Stimulated activated CD4-positive, alpha-beta T cell treated with anti-CD3 and anti-CD28 coated beads, Interleukin-15, amount 100 ng/mL, for 24 hours (primary cell): ENCODE results near the gene ATP13A3.

Source experiments
- DNase-seq: peaks from one replicate; pipeline ENCODE4 v3.0.0-alpha.2; 2020

Gene ATP13A3

DNA sequence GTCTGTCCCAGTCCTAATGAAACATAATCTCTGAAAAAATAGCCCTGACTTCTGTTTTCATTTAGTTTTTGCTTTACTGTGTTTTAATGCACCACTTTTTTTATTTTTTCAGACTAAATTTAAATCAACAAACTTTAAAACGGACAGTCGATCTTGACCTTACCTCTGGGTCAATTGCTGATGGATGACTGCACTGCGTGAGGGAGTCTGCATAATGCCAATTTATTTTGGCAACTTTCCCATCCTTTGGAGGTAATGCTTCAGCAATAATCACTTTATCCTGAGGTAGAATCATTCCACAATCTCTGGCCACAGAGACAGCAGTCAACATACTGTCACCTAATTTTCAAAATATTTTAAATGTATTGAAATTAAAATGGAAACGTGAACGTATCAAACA, 55.2 kb downstream of the ATP13A3 start:
- DNase-seq: no peak

DNA sequence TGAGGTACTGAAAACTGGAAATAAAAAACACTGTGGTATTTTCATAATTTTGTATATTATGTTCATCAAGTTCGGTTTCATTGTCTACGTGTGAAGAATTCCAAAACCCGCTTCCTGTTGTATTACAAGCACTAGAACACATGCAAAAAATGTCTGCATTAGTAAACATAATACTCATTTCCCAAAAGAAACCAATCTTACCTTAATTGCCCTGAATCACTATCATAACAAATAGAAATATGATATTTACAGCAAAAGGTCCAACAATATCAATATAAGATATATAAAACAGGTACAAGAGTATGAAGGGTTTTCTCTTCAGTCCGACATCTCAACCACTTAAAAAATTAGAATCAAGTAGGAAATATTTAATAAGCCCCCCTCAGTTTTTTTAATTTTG, 61.4 kb downstream of the ATP13A3 start:
- no peak for DNase-seq

DNA sequence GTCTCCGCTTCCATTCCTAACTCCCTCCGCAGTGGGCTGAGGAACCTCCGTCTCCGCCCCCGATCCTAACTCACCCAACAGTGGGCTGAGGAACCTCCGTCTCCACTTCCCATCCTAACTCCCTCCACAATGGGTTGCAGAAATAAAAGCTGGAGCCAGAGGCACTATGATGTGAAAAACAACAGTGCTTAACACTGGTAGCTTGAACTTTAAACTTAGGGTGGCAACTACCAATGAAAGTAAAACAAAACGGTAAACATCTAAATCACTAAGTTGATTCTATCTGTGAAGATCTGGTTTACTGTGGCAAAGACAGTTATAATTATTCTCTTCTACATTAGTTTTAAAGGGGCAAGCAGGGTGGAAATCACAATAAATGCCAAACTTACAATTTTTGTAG, 61.8 kb downstream of the ATP13A3 start:
- no peak for DNase-seq

DNA sequence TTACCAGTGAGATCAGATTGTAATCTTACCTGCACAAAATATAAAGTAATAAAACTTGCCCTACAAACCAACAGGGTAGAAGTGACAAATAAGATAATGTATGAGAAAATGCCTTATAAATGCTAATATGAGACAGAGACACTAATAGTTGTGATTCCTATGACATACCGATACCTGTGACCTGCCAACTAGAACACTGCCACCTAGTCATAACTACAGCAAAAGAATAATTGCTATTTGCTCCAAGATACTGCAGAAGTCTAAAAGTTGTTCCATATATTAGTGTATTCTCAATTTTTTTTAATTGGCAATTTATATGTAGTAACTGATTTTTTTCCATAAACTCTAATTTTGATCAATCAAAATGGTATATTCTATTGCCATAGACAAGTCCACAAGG, 62.4 kb downstream of the ATP13A3 start:
- DNase-seq: no peak

DNA sequence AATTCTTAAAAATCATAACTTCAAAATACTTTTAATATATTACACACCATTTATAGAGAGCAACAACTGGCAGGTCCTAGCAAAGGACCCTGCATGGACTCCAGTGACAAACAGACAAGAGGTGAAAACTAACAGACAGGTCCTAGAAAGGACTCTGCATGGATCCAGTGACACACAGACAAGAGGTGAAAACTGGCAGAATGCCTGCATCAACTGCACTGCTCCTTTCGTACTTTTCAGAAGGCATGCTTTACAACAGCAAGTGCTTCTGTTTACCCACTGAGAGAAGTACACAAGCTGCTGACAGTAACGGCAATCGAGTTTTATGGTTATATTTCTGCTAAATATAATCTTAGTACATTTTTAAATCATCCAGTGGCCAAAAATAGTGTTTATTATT, 63.5 kb downstream of the ATP13A3 start:
- DNase-seq: no peak

DNA sequence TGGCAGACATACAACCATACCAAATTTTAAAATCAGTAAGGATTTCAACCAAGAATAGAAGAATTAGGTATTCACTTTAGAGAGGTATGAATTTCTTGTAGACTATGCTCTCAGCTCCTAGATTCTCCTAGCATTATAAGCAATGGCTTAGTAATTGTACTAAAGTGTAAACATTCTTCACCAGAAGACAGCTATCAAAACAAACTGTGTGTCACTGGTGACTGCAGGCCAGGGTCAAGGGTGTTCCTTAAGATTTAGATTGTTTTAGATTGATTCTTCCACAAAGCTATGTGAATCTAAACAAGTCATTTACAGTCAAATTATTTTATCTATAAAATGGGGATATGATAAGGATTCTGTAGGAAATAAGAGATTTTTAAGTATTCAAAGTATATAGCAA, 64.6 kb downstream of the ATP13A3 start:
- DNase-seq: no peak

DNA sequence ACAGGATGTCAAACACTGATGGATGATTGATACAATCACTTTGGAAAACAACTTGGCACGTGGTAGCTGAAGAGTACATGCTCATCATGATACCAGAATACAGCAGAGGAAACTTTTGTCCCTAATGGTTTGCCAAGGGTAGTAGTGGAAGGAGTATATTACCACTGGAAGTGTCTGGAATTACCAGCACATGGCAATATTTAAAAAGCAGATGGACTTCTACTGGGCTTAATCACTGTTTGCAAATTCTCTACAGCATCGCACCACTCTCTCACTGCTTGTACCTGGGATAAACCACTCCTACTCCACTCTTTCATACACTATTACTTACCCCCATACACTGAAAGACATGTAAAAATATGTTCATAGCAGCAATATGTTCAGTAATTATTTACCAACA, 68.1 kb downstream of the ATP13A3 start:
- DNase-seq: no peak

DNA sequence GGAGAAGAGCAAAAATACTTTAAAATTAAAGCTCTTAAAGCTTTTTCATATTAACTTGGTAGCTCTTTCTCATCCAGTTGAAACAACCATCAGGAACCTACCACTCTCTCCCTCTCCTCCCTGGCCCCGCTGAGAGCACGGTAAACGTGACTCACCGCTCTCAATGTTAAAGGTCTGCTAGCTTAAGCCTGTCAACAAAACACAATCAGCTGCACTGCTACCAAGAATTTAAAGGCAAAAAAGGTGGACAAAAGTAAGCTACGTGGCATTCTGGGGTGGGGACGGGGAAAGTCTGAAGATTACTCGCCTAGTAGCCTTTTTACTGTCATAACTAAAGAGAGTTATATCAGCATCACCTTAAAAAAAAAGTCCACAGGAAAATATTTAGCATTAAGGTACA, 79.4 kb downstream of the ATP13A3 start:
- peak; percentile 16 for DNase-seq

DNA sequence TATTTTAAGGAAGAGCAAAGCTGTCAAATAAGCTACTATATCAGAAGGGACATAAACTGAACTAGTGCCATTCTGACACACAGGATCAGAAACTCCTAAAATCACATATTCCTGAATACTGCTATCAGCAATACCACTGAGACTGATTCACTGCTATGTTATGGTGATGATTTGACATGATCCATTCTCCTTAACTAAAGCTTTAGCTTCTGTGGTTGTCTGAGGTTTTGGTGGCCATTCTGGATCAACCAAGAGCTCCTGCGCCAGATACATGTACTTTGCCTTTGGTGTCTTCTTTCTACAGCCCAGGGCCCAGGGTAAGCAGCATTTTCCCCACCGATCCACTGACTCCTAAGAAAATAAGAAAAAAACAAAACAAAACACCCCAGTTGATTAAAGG, 81.0 kb downstream of the ATP13A3 start:
- no peak for DNase-seq

DNA sequence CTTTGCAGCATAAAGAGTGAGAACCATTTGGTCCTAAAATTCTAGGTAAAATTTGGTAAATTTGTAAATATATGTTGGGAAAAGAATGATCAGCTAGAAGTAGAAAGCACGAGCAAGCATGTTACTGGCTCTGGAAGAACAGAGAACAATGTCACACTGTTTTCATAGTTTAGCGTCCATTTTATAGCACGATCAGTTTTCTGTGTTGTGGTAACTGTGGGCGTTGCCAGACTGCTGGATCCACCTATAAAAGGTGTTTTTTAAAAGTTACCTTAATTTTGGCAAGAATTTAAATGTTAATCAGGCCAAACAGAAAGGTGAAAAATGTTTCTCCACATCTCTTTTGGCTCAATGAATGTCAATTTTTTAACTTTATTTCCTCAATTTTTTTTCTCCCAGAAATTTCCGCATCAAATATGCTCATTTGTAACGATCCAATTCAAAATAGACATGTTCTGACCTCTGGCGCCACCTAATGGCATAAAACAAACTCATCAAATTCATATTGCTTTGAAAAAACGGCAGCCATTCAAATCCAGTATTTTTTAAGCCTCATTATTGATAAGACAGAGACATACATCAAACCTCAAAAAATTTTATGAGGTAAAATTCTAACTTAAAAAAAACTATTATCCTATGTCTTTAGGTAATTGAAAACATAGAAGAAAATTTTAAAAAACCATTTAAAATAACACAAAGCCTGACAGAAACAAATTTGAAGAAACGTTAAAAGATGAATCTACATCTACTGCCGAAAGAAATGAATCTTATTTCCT, 82.2 kb downstream of the ATP13A3 start:
- DNase-seq: peak; percentile 39

DNA sequence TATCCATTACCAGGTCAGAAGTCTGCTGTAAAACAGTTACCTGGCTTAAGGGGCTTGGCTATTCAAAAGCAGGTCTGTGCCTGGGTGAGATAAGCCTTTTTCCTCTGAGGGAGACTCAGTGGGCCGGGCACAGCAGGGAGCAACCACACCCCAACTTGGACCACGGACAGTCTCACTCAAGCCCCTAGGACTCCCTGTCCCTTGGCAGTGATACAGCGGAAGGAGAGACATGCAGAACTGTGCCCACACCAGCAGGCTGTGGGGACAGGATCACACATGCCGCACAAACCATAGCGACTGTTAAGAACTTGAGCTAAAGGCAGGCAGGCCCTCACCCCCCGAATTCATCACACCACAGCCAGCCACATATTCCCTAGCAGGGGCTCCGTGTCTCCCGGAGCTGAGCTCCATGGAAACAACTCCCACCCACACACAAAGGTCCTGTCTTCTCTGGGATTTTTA, 84.9 kb downstream of the ATP13A3 start:
- no peak for DNase-seq

DNA sequence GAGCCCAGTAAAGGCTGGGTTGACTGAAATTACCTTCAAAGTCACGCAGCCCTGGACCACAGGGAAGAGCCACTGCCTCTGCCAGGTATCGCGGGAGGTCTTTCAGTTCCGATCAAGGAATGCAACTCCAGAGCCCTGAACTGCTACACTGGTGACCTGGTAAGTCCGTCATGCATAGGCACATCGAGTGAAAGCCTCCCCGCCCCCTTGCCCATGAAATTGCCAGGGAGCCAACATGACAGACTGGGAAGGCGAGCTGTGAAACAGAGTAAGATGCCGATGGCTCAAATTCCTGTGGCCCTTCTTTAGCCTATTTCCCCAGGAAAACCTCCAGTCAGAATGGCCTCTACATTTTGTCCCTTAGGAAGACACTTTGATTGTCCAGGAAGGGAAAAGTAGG, 85.5 kb downstream of the ATP13A3 start:
- no peak for DNase-seq

DNA sequence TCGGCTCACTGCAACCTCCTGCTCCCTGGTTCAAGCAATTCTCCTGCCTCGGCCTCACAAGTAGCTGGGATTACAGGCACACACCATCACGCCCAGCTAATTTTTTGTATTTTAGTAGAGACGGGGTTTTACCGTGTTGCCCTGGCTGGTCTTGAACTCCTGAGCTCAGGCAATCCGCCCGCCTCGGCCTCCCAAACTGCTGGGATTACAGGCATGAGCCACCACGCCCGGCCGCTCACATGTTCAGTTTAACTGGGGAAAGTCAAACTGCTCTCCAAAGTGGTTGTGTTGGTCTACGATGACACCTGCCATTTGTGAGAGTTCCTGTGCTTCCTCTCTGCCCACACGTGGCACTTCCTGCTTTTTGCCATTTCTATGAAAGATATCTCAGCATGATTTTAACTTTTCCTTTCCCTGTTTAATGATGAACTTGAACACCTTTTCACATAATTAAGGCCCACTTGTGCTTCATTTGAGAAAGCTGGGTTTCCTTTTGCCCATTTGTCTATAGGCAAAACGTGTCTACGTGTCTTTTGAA, 86.9 kb downstream of the ATP13A3 start:
- no peak for DNase-seq

DNA sequence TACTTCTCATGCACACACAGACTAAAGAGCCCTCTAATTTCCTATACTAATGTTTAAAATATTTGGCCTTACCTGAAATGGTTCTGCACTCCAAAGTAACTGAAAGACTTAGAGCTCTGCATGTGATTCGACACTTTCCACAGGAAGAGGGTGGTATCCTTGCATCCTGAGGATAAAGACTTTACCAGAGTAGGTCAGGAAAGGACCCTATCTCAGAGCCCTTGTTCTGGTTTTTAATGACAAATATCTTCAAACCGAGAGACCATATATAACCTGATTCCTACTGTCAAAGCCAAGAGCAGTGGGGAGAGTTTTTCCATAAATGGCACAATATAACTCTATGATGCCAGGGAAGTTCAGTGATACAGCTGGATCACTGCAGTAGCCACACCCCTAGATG, 87.6 kb downstream of the ATP13A3 start, which contains the start of gene GP5:
GP5 (minus strand) TSS at position 101 of the 400 bp plus-strand sequence. CDS start 984 bp downstream, outside the sequence.
- no peak for DNase-seq

DNA sequence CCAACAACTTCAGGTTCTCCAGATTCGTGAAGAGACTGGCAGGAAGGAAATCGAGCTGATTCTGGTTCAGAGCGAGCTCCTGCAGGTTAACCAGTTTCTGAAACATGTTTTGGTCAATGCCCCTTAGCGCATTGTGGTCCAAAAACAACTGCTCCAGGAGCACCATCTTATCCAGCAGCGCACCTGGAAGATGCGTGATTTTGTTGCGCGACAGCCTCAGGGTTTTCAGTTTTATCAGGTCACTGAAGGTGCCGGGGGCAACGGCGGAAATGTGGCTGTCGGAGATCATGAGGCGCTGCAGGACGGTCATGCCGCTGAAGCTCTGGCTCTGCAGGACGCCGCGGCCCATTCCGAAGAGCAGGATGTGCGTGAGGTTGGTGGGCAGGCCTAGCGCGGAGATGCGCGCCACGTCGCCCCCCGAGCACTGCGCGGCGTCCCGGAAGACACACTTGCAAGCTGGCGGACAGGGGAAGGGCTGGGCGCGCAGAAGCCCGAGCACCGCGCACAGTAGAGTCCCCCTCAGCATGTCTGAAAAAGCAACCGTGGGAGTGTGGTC, 89.0 kb downstream of the ATP13A3 start:
- peak; percentile 46 for DNase-seq

DNA sequence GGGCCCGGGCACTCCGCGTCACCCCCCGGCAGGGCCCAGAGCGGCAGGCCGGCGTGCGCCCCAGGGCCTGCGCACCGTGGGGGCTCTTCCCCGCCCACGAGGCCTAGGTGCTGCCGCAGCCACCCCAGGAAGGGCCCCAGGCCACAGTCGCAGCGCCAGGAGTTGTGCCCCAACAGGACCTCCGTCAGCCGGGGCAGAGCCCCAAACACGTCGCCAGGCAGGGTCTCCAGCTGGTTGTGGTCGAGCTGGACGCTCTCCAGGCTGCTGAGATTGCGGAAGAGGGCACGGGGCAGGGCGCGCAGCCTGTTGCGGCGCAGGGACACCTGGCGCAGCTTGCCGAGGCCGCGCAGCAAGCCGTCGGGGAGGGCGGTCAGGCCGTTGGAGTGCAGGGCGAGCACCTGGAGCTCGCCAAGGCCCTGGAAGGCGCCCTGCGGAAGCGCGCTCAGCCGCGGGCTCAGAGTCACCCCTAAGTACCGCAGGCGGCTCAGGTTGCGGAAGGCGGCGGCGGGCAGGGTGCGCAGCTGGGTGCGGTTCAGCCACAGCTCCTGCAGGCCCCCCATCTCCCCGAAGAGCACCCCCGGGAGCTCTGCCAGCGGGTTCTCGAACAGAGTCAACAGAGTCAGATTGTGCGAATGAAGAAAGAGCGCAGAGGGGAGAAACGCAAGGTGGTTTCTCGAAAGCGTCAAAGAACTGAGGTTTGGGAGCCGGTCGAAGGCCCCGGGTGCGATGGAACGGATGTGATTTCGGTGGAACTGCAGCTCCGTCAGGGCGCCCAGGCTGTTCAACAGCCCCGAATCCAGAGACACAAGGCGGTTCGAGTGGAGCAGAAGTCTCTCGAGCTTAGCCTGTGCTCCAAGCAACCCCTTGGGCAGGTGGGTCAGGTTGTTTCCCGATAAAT, 89.7 kb downstream of the ATP13A3 start:
- peak; percentile 55 for DNase-seq

DNA sequence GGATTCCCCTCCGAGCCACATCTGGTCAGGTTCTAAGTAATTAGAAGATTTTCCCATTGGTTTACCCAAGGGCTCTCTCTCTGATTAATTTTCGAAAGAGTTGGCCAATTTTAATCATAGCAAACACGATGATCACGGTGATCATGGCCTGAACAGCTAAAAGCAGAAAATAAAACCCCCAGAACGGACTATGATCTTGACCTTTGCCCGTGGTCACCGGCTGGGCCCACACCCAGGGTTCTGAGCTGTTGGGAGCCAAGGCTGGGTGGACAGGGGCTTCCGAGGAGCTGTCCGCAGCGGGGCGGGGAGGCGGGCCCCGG, 90.3 kb downstream of the ATP13A3 start:
- DNase-seq: no peak

DNA sequence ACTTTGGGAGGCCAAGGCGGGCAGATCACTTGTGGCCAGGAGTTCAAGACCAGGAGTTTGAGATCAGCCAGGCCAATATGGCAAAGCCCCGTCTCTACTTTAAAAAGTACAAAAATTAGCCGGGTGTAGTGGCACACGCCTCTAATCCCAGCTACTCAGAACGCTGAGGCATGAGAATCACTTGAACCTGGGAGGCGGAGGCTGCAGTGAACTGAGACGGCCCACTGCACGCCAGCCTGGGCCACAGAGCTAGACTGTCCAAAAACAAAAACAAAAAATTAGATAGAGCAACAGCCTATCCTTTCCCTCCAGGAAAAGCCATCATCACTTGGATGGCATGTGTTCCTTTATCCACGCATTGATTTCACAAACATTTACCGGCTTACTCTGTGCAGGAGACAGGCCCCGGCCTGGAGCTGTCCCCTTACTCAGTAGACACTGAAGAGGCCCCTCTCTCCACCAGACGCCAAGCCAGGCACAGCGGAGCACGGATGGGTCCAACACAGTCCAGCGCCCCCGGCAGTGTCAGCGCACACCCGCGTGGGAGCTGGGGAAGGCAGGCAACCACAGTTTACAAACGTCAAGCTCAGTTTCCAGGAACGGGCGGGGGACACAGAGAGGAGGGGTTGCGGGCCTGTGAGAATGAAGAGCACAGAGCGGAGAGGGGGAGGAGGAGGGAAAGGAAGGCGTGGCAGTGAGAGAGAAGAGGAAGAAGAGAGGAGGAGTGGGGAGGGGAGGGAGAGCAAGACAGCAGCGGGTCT, 90.8 kb downstream of the ATP13A3 start:
- DNase-seq: peak; percentile 74

DNA sequence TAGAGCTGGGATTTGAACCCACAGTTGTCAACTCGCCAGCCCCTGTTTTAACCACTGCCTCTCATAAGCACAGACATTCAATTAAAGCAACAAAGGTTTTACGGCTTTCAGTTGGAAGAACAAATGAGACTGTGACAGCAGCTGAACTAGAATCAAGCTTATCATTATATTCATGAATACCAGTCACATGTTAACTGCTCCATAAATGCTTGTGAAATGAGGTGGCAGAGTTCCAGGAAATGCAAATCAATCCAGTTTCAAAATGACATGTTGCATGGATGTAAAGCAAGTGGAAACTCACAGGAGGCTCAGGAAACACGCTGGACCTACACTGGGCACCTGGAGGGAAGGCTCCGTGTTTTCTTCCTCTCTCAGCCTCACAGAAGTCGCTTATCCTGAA, 91.6 kb downstream of the ATP13A3 start:
- DNase-seq: no peak

DNA sequence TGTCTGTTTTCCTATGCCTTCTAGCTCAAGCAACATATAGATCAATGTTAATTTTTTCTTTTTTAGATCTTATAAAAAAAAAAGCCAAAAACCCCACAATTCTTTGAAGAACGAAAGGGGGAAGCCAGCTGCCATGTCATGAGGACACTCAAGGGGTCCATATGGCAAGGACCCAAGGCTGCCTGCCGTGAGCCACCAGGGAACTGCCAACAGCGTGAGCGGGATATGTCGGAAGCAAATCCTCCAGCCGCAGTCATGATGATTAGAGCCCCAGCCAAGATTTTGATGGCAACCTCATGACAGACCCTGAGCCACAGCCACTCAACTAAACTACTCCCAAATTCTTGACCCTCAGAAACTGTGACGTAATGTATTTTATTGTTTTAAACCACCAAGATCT, 94.2 kb downstream of the ATP13A3 start:
- DNase-seq: no peak

DNA sequence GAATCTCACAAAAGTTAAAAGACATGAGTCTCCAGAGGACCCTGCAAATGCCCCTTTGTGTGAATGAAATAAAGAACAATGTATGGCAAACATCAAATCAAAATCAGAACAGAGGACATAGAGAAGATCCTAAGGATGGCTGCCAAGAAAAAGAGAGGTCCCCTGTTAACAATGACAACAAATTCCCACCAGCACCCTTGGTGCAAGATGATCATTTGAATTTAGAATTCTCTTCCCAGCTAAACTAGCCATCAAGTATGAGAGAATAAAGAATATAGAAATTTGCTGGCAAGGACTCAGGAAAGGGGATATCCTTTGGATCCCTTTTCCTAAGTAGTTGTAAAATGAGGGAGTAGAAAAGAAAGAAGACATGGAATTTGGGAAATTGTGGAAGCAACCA, 96.0 kb downstream of the ATP13A3 start:
- DNase-seq: no peak

DNA sequence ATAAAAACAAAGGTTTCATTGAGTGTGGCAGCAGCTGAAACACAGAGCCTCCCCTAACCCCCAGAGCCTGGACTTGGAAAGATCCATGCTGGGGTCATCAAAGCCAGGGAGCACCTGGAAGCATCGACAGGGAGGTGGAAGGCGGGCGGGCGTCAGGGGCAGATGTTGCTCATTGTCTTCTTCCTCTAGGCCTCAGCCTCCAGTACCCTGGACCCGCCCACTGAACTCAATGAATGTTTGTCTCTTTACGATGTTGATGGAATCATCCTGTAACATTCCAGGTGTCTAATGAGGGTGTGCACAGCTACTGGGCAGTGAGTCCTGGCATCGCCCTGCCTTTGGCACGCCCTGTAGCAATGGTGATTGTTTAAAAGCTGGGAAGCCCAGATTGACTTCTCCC, 97.5 kb downstream of the ATP13A3 start:
- no peak for DNase-seq

DNA sequence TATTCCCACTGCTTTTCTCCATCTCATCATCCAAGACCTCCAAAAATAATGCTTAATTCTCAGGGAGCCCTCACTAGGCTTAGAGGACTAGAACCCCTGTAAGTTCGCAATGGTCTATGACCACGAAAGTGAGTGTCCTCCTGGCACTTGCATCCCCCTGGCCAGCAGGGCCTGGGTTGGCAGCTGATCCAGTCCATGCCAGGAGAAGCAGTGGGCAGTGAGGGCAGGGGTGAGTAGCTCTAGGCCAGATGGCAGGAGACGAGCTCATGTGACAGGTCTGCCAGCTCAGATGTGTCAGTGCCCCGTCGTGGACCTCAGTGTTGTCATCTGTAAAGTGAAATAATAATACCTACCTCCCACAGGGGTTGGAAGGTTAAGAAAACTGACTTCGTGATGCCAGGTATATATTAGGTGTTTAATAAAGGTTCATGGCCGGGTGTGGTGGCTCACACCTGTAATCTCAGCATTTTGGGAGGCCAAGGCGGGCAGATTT, 98.8 kb downstream of the ATP13A3 start:
- no peak for DNase-seq
